ENCODE results near the gene RAPGEF2.

DNA sequence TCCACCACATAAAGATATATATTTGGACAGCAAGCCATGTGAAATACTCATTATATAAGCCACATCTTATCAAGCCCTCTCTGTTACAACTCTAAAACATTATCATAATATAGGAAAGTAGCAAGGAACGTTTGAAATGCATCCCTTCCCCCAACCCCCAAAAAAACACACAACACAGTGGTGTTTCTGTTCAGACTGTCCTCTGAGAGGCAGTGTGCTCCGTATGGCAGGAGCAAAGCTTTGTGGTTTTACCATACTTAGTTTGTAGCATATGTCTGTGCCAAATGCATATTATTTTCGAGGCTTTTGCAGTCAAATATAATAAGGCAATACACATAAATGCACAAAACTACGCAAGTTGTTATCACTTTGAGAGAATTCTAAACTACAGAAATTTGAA lies 194.2 kb downstream of the RAPGEF2 start:
- no peak for TF ChIP-seq POLR2A (IDR thresholded peaks at IDR 0.05)
- TF ChIP-seq, protein P1, sequence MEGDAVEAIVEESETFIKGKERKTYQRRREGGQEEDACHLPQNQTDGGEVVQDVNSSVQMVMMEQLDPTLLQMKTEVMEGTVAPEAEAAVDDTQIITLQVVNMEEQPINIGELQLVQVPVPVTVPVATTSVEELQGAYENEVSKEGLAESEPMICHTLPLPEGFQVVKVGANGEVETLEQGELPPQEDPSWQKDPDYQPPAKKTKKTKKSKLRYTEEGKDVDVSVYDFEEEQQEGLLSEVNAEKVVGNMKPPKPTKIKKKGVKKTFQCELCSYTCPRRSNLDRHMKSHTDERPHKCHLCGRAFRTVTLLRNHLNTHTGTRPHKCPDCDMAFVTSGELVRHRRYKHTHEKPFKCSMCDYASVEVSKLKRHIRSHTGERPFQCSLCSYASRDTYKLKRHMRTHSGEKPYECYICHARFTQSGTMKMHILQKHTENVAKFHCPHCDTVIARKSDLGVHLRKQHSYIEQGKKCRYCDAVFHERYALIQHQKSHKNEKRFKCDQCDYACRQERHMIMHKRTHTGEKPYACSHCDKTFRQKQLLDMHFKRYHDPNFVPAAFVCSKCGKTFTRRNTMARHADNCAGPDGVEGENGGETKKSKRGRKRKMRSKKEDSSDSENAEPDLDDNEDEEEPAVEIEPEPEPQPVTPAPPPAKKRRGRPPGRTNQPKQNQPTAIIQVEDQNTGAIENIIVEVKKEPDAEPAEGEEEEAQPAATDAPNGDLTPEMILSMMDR (IDR thresholded peaks at IDR 0.05): no peak

Data from stomach (tissue), 4 donors.